Stimulated activated naive B cell treated with anti-CD40 and anti-IgM and Interleukin-4, amounts not matched to agents 10 μg/mL and 1 μg/mL and 100 μg/mL, for 72 hours (primary cell): ENCODE measurements around the gene RPL29.

Experiments
- ATAC-seq, 2 donors: fragments of 150-1000 bp; cut with Tn5 transposase; replicated peaks; 2 replicates each; pipeline ENCODE4 v1.10.0; 2021; ENCODE audit warnings: moderate library complexity in 1 of 2
- DNase-seq: peaks from one replicate; pipeline ENCODE4 v3.0.0; 2021
- H3K27ac Mint-ChIP-seq: one replicate; pipeline ENCODE4 v1.8.0; 2022; ENCODE audit warnings: mild to moderate bottlenecking, mixed read lengths
- H3K27me3 Mint-ChIP-seq, 2 donors: one replicate each; pipeline ENCODE4 v1.8.0; 2022; ENCODE audit warnings: mixed read lengths in 2 of 2
- H3K36me3 Mint-ChIP-seq, 2 donors: one replicate each; pipeline ENCODE4 v1.8.0; 2022; ENCODE audit warnings: mixed read lengths in 2 of 2, mild to moderate bottlenecking in 1 of 2
- H3K4me1 Mint-ChIP-seq, 2 donors: one replicate each; pipeline ENCODE4 v1.8.0; 2022; ENCODE audit warnings: mixed read lengths in 2 of 2, mild to moderate bottlenecking in 1 of 2
- H3K4me3 Mint-ChIP-seq, 2 donors: one replicate each; pipeline ENCODE4 v1.8.0; 2022; ENCODE audit warnings: mild to moderate bottlenecking in 2 of 2, mixed read lengths in 2 of 2, moderate library complexity in 1 of 2
- H3K9me3 Mint-ChIP-seq, 2 donors: one replicate each; pipeline ENCODE4 v1.8.0; 2022; ENCODE audit warnings: mixed read lengths in 2 of 2, mild to moderate bottlenecking in 1 of 2

RPL29 gene

DNA sequence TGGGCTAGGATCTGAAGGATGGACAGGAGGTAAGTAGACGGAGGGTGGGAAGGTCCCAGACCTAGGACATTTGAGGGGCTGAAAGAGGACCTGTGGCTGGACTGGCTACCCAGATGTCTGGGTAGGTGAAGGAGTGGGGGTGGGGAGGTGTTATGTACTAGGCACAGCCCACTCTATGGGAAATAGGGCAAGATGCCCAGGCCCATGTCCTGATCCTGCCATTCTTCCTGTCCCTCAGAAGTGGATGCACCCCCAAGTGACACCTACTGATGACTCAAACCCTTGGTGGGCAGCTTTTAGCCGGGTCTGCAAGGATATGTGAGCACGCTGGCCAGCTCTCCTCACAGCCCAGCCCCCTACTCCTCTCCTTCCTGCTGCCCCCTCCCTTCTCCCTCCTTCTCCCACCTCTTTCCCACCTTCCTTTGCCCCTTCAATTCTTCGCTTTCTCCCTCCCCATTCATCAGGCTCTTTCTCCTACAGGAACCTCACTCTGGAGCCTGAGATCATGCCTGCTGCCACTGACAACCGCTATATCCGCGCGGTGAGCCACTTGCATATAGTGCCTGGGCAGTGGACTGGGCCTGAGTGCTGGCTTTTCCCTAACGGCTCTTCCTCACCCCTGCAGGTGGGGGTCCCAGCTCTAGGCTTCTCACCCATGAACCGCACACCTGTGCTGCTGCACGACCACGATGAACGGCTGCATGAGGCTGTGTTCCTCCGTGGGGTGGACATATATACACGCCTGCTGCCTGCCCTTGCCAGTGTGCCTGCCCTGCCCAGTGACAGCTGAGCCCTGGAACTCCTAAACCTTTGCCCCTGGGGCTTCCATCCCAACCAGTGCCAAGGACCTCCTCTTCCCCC, 7.2 kb downstream of the RPL29 start:
- H3K9me3 Mint-ChIP-seq = no peaks in the 10 kb centered on the region
- peak overlapping the region; percentile 52 for H3K27ac Mint-ChIP-seq
- H3K4me1 Mint-ChIP-seq = peaks cover 24 to 61% of the 10 kb centered on the region in 2 donors
- no peak overlapping the region for H3K4me3 Mint-ChIP-seq
- DNase-seq (no peak), ATAC-seq (no peak)
- peaks cover 25 to 33% of the 10 kb centered on the region in 2 donors for H3K36me3 Mint-ChIP-seq
- H3K27me3 Mint-ChIP-seq = no peaks in the 10 kb centered on the region

- DNase-seq (no peak), ATAC-seq (no peak)
- Mint-ChIP-seq H3K27ac (no peak overlapping the region), H3K4me3 (no peak overlapping the region), H3K27me3 (no peaks in the 10 kb centered on the region), H3K4me1 (peaks cover 27 to 63% of the 10 kb centered on the region in 2 donors), H3K36me3 (peaks cover 18 to 26% of the 10 kb centered on the region in 2 donors), H3K9me3 (no peaks in the 10 kb centered on the region)
Observed at GRCh38 chr3:51987568-51987967, 8.1 kb downstream of the RPL29 start.

- Mint-ChIP-seq H3K27me3 (no peaks in the 10 kb centered on the region), H3K27ac (peak overlapping the region; percentile 42), H3K4me1 (peaks cover 27 to 61% of the 10 kb centered on the region in 2 donors), H3K9me3 (no peaks in the 10 kb centered on the region), H3K4me3 (no peak overlapping the region), H3K36me3 (peaks cover 9 to 14% of the 10 kb centered on the region in 2 donors)
- DNase-seq = no peak
- ATAC-seq = no peak
Observed at GRCh38 chr3:51986010-51986947, 9.4 kb downstream of the RPL29 start.

GRCh38 chr3:51985063-51985462, 10.6 kb downstream of the RPL29 start:
- Mint-ChIP-seq H3K36me3 (peaks cover 3 to 14% of the 10 kb centered on the region in 2 donors), H3K4me3 (no peak overlapping the region), H3K27me3 (no peaks in the 10 kb centered on the region), H3K27ac (peak overlapping the region; percentile 31), H3K9me3 (no peaks in the 10 kb centered on the region), H3K4me1 (peaks cover 26 to 58% of the 10 kb centered on the region in 2 donors)
- ATAC-seq (no peak), DNase-seq (no peak)

DNA sequence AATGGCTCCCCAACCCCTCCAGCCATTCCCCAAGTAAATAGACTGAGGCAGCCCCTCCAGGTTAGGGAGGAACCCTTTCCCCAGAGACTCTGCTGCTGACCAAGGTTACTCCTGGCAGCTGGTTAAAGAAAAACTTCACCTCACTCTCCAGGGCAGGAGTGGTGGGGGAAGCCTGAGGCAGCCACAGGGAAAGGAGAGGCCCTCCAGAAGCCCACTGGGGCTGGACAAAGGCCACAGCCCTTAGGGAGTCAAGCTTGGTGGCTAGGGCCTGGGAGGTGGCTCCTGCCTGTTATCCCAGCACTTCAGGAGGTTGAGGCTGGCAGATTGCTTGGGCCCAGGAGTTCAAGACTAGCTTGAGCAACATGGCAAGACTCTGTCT, 11.4 kb downstream of the RPL29 start:
- peak overlapping the region; percentile 91 for H3K4me3 Mint-ChIP-seq
- ATAC-seq = no peak

GRCh38 chr3:51983578-51984268, 12.0 kb downstream of the RPL29 start:
- no peaks in the 10 kb centered on the region for H3K27me3 Mint-ChIP-seq
- H3K4me1 Mint-ChIP-seq = peaks cover 26 to 51% of the 10 kb centered on the region in 2 donors
- DNase-seq (no peak), ATAC-seq (peak in 1 of 2 donors; percentile 0)
- peak overlapping the region; percentile 96 for H3K27ac Mint-ChIP-seq
- H3K4me3 Mint-ChIP-seq = peak overlapping the region; percentile 91
- peaks cover 2 to 10% of the 10 kb centered on the region in 2 donors for H3K36me3 Mint-ChIP-seq
- no peaks in the 10 kb centered on the region for H3K9me3 Mint-ChIP-seq

More for the DNA sequence above, 11.4 kb downstream of the RPL29 start:
- H3K27ac Mint-ChIP-seq = peak overlapping the region; percentile 96
- no peak for DNase-seq
- H3K36me3 Mint-ChIP-seq = peaks cover 3 to 14% of the 10 kb centered on the region in 2 donors
- no peaks in the 10 kb centered on the region for H3K27me3 Mint-ChIP-seq
- peaks cover 26 to 57% of the 10 kb centered on the region in 2 donors for H3K4me1 Mint-ChIP-seq
- no peaks in the 10 kb centered on the region for H3K9me3 Mint-ChIP-seq

DNA sequence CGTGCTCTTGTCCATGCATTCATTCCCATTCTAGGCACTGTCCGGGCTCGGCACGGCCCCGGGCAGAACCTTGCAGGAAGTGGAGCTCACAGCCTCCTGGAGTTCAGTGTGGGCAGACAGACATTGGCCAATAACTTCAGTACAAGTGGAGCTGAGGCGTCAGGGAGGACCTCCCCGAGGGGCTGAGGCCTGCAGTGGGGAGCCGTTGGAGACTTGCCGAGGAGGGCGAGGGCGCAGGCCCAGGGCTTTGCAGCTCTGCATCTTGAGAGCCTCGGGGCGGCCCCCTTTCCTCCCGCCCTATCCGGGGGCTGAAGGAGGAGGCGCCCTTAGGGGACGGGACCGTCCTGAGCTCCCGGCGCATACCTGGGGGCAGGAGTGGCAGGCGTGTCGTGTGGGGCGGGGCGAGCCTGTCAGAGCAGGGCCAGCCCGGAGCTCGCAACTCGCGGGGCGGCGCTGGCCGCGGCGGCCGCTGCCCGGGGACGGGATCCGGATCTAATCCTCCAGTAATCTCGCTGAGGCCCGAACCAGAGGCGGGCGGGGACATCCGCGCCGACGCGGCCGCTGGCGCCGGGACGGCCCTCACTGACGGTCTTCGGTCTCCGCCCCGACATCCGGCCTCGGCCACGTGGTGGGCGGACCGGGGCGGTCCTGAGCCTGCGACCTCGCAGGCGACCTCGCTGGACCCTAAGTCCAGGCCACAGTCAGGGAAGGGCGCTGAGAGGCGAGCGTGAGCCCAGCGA, 12.7 kb downstream of the RPL29 start, which contains the start of gene ACY1:
Gene ACY1, plus strand, starts transcription at position 698 of the 740 bp plus-strand sequence. CDS start 530 bp downstream, outside the sequence.
- peak within 1 kb of the TSS; percentile 91 for H3K4me3 Mint-ChIP-seq
- DNase-seq (peak; percentile 82), ATAC-seq (peak; percentile 89)
- no peaks in the 10 kb centered on the region for H3K9me3 Mint-ChIP-seq
- no peaks in the 10 kb centered on the region for H3K27me3 Mint-ChIP-seq
- peak within 1 kb of the TSS; percentile 96 for H3K27ac Mint-ChIP-seq
- peaks cover 26 to 44% of the 10 kb centered on the region in 2 donors for H3K4me1 Mint-ChIP-seq
- H3K36me3 Mint-ChIP-seq = peaks cover 0 to 6% of the 10 kb centered on the region in 2 donors

DNA sequence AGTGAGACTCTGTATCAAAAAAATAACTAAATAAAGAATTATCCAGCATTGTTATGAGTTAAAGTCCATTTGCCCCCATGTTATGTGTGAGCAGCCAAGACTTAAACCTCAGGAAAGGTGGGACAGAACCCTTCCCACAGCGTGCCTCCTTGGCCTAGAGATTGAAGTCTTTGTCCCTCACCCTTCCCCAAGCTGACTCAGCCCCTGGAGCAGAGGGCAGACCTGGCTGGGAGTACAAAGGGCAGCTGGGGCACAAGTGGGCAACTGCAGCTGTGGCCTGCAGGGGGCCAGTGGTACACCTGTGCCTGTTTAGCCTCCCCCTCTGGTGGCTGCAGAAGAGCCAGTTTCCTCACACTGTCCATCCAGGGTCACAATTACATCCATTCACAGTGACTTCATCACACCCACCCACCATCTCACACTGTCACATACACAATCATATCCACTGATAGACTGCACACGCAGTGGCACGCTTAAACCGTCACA, 13.3 kb downstream of the RPL29 start:
- Mint-ChIP-seq H3K4me3 (peak overlapping the region; percentile 91), H3K27ac (peak overlapping the region; percentile 96), H3K27me3 (no peaks in the 10 kb centered on the region), H3K9me3 (no peaks in the 10 kb centered on the region), H3K4me1 (peaks cover 28 to 43% of the 10 kb centered on the region in 2 donors), H3K36me3 (peaks cover 0 to 6% of the 10 kb centered on the region in 2 donors)
- ATAC-seq (peak; percentile 61 to 64), DNase-seq (peak; percentile 39)

DNA sequence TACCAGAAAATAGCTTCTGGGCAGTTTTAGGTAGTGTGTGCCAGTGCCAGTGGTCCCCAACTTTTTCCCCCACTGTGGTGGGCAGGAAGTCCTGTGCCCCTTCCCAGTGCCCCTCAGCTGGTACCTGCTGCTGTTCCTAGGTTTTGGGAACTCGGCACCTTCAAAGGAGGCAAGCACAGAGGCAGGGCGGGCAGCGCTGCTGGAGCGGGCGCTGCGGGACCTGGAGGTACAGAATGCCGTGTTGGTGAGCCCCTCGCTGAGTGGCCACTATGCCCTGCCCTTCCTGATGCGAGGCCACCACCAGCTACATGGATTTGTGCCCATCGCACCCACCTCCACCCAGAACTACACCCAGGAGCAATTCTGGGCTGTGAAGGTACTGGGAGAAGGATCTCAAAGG, 15.4 kb downstream of the RPL29 start:
- Mint-ChIP-seq H3K36me3 (peaks cover 0 to 6% of the 10 kb centered on the region in 2 donors), H3K9me3 (no peaks in the 10 kb centered on the region), H3K27ac (peak overlapping the region; percentile 37), H3K4me3 (no peak overlapping the region), H3K4me1 (peaks cover 36 to 61% of the 10 kb centered on the region in 2 donors), H3K27me3 (no peaks in the 10 kb centered on the region)
- ATAC-seq (no peak), DNase-seq (no peak)

DNA sequence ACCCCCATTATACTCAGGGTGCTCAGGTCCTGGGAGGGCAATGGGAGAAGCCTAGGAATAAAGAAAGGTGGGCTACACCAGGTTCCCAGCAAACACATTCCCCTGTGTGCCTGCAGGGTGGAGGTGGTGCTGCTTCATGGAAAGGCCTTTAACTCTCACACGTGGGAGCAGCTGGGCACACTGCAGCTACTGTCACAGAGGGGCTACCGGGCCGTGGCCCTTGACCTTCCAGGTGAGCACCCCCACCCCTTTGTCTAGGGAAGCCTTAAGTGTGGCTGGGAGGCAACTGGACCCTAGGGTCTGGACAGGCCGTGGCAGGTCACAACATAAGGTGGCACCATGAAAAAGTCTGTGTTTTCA, 17.6 kb downstream of the RPL29 start:
- Mint-ChIP-seq H3K9me3 (no peaks in the 10 kb centered on the region), H3K27ac (no peak overlapping the region), H3K27me3 (no peaks in the 10 kb centered on the region), H3K4me3 (no peak overlapping the region), H3K4me1 (peaks cover 35 to 59% of the 10 kb centered on the region in 2 donors), H3K36me3 (peaks cover 2 to 11% of the 10 kb centered on the region in 2 donors)
- DNase-seq = no peak
- no peak for ATAC-seq

- Mint-ChIP-seq H3K4me3 (no peak overlapping the region), H3K4me1 (peaks cover 31 to 54% of the 10 kb centered on the region in 2 donors), H3K27ac (peak overlapping the region; percentile 78), H3K27me3 (no peaks in the 10 kb centered on the region), H3K36me3 (peaks cover 2 to 11% of the 10 kb centered on the region in 2 donors), H3K9me3 (no peaks in the 10 kb centered on the region)
- ATAC-seq = no peak
- DNase-seq = no peak
Observed at GRCh38 chr3:51977446-51978142, 18.1 kb downstream of the RPL29 start.

DNA sequence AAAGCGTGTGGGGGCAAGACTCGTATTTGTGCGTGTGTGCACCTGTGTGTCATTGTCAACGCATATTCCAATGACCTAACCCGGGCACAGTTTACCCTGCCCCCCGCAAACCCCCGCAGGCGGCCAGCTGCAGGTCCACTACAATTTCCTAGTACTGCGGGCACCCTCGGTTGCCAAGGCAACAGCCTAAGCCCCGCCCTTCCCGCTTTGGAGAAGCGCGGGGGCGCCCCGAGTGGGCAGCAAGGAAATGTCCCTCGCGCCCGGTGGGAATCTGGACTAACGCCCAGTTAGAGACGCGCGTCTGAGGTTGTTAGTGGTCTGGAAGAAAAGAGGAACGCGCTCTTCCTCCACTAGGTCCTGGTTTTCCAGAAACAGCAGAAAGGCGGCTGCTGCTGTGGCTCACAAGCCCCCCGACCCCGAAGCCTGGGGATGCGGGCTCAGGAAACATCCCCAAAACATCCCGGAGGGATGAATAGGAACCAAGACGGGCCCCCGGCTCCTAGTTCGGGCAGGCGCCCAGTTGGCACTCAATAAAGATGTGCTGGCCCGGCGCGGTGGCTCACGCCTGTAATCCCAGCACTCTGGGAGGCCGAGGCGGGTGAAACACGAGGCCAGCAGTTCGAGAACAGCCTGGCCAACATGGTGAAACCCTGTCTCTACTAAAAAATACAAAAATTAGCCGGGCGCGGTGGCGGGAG, 19.7 kb downstream of the RPL29 start:
- Mint-ChIP-seq H3K4me3 (peak overlapping the region; percentile 96 to 97), H3K9me3 (no peaks in the 10 kb centered on the region), H3K36me3 (peaks cover 2 to 7% of the 10 kb centered on the region in 2 donors), H3K27ac (peak overlapping the region; percentile 81), H3K27me3 (no peaks in the 10 kb centered on the region), H3K4me1 (peaks cover 28 to 40% of the 10 kb centered on the region in 2 donors)
- DNase-seq (no peak), ATAC-seq (no peak)
